GM12878 (cell line): ENCODE measurements around the gene UQCC2.

Source experiments
- CHD2 ChIP-seq: IDR thresholded peaks from 2 replicates; pipeline ENCODE4 v1.6.1; 2011; ENCODE audit warnings: low read depth, low read length, improper control_type of control experiment, borderline replicate concordance
- ESRRA ChIP-seq: IDR thresholded peaks from 2 replicates; pipeline ENCODE4 v1.6.1; 2012; ENCODE audit warnings: mild to moderate bottlenecking, low read length, improper control_type of control experiment
- IKZF1 ChIP-seq: fragments of 450-650 bp; conservative IDR thresholded peaks from 2 replicates; pipeline ENCODE4 v1.6.1; 2017; ENCODE audit warnings: antibody characterized with exemption, mild to moderate bottlenecking
- MEF2B ChIP-seq: fragments of 450-650 bp; IDR thresholded peaks from 2 replicates; pipeline ENCODE4 v1.6.1; 2018; ENCODE audit warnings: mild to moderate bottlenecking, moderate library complexity; ENCODE audit not compliant: partially characterized antibody, poor library complexity, severe bottlenecking
- SMC3 ChIP-seq: IDR thresholded peaks from 2 replicates; pipeline ENCODE4 v1.6.1; 2011; ENCODE audit warnings: low read length, improper control_type of control experiment, borderline replicate concordance
- TF ChIP-seq, protein P1 (sequence below): fragments of 450-650 bp; formaldehyde crosslinking; IDR thresholded peaks from 2 replicates; pipeline ENCODE4 v1.5.0; 2022; ENCODE audit warnings: mild to moderate bottlenecking, missing genetic modification characterization
- TF ChIP-seq, protein P2 (sequence below), 3 experiments: IDR thresholded peaks in 2 of 3; conservative IDR thresholded peaks in 1 of 3; 2 replicates each; pipeline ENCODE4 v1.5.1; 2011; ENCODE audit warnings: low read depth in 3 of 3, low read length in 3 of 3, mild to moderate bottlenecking in 3 of 3, control low read depth in 2 of 3, moderate library complexity in 2 of 3, inconsistent platforms in 1 of 3, mixed read lengths in 1 of 3; ENCODE audit not compliant: control insufficient read depth in 2 of 3, insufficient read depth in 1 of 3; ENCODE audit errors: extremely low read depth in 1 of 3

DNA sequence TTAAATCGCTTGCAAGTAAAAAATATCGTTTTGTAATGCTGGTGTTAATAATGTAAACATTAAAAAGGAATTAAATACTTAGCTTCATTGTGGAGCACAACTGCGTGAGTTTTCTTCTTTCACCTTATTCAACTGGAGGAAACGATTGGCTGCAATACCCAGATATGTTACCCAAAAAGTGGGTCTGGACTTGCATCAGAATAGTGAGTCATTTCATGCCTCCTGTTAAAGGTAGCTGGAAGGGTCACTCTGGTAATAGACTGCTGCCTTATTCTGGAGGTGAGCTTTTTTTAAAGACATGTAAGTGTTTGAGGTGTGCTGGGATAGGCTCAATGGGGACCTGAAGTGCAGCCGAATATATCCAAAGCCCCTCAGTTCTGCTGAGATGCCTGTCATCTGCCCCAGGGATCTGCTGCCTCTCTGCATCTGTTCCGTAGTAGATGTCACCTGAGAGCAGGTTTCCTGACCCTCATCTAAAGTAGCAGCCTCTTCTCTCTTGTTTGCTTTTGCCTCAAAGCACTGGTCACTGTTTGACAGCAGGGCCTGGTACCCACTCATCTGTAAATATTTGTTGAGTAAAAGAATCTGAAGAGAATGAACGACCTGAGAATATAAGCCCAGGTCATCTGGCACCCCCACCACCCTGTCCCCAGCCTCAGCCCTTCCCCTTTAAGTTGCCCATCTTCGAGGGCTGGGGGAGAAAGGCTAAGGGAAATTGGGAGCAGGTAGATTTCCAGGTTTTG is 5.6 kb upstream of the UQCC2 start:
- TF ChIP-seq SMC3 = no peak
- no peak for TF ChIP-seq CHD2
- TF ChIP-seq, protein P1, sequence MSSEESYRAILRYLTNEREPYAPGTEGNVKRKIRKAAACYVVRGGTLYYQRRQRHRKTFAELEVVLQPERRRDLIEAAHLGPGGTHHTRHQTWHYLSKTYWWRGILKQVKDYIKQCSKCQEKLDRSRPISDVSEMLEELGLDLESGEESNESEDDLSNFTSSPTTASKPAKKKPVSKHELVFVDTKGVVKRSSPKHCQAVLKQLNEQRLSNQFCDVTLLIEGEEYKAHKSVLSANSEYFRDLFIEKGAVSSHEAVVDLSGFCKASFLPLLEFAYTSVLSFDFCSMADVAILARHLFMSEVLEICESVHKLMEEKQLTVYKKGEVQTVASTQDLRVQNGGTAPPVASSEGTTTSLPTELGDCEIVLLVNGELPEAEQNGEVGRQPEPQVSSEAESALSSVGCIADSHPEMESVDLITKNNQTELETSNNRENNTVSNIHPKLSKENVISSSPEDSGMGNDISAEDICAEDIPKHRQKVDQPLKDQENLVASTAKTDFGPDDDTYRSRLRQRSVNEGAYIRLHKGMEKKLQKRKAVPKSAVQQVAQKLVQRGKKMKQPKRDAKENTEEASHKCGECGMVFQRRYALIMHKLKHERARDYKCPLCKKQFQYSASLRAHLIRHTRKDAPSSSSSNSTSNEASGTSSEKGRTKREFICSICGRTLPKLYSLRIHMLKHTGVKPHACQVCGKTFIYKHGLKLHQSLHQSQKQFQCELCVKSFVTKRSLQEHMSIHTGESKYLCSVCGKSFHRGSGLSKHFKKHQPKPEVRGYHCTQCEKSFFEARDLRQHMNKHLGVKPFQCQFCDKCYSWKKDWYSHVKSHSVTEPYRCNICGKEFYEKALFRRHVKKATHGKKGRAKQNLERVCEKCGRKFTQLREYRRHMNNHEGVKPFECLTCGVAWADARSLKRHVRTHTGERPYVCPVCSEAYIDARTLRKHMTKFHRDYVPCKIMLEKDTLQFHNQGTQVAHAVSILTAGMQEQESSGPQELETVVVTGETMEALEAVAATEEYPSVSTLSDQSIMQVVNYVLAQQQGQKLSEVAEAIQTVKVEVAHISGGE (CRISPR knock-in tag) = no peak
- no peak for TF ChIP-seq ESRRA
- TF ChIP-seq, protein P2, sequence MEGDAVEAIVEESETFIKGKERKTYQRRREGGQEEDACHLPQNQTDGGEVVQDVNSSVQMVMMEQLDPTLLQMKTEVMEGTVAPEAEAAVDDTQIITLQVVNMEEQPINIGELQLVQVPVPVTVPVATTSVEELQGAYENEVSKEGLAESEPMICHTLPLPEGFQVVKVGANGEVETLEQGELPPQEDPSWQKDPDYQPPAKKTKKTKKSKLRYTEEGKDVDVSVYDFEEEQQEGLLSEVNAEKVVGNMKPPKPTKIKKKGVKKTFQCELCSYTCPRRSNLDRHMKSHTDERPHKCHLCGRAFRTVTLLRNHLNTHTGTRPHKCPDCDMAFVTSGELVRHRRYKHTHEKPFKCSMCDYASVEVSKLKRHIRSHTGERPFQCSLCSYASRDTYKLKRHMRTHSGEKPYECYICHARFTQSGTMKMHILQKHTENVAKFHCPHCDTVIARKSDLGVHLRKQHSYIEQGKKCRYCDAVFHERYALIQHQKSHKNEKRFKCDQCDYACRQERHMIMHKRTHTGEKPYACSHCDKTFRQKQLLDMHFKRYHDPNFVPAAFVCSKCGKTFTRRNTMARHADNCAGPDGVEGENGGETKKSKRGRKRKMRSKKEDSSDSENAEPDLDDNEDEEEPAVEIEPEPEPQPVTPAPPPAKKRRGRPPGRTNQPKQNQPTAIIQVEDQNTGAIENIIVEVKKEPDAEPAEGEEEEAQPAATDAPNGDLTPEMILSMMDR (IDR thresholded peaks at IDR 0.05 in 2 of 3, conservative IDR thresholded peaks at IDR 0.05 in 1 of 3; ENCODE audit: control insufficient read depth in 2 of 3, extremely low read depth in 1 of 3, insufficient read depth in 1 of 3, low read depth in 3 of 3, low read length in 3 of 3) = no peak
- no peak for TF ChIP-seq MEF2B
- no peak for TF ChIP-seq IKZF1
